GM21576 (cell line): ENCODE results near the gene ATP6V1E1.
A peak's percentile ranks its signal among the peaks of the same experiment; 100 is the strongest.
"Not testable (repeated sequence)": the region's sequence is repeated elsewhere in the genome, so short reads cannot be mapped to it uniquely, and the experiment has no call there.

Source experiments
- ATAC-seq: cut with Tn5 transposase; IDR thresholded peaks from one replicate; pipeline ENCODE4 v1.9.1; 2021; ENCODE audit warnings: mild to moderate bottlenecking, moderate library complexity; ENCODE audit not compliant: unreplicated experiment

Gene ATP6V1E1

DNA sequence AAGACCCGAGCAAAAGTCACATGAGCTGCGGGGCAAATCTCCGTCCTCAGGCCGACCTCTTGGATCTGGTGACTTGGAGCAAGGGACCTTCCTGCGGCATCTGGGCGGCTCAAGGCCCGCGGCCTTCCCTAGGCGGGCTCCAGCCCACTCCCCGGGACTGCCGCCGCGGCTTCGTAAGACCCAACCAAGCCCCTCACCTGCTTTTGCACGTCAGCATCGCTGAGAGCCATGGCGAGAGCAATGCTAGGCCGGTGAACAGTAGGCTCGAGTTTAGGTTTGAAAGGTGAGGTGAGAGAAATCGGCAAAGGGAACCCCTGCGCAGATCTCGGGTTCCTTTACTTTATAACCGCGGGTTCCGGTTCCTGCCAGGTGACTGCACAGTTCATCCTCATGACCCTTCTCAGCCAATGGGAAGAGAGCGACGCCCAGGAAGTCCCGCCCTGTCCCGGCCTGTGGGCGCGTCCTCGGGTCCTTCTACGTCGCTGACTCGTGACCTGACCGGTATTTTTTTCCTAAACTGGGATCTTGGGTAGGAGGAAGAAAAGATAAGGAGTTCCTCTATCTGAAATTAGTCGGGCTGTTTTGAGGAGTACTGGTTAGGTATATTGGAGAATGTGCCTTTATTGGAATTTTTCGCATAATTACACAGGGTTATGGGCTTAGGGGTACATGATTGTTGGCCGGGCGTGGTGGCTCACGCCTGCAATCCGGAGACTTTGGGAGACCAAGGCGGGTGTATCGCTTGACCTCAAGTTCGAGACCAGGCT lies at the start of gene ATP6V1E1:
Gene ATP6V1E1 (minus strand): TSS at position 344 of the 767 bp plus-strand sequence. CDS start 114 bp downstream, at position 230.
- ATAC-seq: peak; percentile 99

DNA sequence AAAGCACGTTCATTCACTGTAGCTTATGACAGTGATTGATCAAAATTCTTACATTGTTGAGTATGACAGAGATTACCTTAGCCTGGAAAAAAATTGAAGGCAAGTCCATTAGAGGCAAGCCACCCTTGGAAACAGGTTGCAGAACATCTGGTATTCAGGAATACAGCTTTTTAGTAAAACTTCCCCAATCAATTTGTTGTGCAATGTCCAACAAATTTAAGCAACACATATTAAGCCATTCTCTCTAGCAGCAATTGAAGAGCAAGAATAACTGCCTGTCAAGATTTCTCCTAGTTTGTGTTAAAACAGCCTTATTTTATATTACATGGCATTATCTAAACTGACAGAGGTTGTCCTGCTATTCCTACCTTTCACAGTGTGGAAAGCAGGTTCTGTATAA lies 47.0 kb upstream of the ATP6V1E1 start:
- no peak for ATAC-seq

DNA sequence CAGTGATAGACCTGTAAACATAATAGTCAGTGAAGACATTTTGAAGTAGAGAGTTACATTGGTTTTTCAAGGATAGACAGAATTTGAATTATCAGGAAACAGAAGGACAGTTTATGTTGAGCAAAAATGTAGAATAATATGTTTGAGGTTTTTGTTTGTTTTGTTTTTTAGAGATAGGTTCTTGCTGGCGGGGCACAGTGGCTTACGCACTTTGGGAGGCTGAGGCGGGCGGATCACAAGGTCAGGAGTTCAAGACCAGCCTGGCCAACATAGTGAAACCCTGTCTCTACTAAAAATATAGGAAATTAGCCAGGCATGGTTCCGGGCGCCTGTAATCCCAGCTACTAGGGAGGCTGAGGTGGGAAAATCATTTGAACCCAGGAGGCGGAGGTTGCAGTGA lies 45.6 kb upstream of the ATP6V1E1 start:
- no peak for ATAC-seq

DNA sequence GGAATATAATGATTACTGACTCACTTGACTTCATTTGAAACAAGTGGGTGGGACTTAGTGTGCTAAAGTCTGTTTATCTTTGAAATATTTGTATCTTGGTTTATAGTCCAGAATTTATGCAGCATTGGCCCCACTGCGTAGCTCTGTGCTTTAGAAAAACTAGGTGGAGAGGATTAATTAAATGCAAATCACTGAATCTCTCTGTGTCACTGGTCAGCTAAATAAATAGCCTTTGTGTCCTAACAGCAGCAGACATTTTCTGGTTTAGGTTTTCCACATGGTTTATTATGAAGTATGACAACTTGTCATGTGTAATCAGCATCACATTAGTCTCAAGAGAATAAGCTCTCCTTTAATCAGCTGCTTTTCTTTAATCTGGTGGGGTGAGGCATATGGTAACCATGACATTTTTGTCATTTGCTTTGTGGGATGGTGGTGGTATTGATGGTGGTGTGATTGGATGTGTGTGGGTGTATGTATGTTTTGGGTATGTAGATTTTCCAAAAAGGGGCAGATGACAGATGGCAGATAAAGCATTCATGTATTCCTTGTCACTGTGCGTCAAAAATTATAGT lies 44.0 kb upstream of the ATP6V1E1 start:
- no peak for ATAC-seq

DNA sequence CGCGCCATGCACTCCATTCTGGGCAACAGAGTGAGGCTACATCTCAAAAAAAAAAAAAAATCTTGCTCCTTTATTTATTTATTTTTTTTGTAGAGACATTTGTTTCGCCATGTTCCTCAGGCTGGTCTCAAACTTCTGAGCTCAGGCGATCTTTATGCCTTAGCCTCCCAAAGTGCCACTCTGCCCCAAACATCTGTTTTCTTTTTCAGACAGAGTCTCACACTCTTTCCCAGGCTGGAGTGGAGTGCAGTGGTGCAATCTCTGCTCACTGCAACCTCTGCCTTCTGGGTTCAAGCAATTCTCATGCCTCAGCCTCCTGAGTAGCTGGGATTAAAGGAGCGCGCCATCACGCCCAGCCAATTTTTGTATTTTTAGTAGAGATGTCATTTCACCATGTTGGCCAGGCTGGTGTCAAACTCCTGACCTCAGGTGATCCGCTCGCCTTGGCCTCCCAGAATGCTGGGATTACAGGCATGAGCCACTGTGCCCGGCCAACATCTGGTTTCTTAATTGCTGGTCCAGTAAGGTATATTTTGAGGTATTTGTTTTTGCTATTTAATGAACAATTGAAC lies 43.1 kb upstream of the ATP6V1E1 start:
- not testable (repeated sequence) for ATAC-seq

DNA sequence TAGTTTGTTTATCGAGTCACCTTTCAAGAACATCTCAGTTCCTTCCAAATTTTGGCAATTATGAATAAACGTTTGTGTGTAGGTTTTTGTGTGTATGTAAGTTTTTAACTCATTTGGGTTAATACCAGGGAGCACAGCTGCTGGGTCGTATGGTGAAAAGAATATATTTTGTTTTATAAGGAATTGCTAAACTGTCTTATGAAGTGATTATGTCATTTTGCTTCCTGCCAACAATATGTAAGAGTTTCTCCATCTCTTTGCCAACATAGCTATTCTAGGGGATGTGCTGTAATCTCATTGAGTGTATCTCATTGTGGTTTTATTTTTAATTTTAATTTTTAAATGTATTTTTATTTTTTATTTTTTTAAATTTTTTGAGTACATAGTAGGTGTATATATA lies 37.3 kb upstream of the ATP6V1E1 start:
- no peak for ATAC-seq

DNA sequence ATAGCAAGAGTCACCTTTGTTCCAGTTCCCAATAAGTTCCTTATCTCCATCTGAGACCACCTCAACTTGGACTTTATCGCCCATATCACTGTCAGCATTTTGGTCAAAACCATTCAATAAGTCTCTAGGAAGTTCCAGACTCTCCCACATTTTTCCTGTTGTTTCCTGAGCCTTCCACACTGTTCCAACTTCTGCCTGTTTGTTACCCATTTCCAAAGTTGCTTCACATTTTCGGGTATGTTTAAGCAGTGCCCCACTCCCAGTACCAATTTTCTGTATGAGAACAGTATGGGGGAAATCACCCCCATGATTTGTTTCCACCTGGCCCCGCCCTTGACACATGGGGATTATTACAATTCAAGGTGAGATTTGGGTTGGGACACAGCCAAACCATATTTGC lies 36.7 kb upstream of the ATP6V1E1 start:
- ATAC-seq: no peak

DNA sequence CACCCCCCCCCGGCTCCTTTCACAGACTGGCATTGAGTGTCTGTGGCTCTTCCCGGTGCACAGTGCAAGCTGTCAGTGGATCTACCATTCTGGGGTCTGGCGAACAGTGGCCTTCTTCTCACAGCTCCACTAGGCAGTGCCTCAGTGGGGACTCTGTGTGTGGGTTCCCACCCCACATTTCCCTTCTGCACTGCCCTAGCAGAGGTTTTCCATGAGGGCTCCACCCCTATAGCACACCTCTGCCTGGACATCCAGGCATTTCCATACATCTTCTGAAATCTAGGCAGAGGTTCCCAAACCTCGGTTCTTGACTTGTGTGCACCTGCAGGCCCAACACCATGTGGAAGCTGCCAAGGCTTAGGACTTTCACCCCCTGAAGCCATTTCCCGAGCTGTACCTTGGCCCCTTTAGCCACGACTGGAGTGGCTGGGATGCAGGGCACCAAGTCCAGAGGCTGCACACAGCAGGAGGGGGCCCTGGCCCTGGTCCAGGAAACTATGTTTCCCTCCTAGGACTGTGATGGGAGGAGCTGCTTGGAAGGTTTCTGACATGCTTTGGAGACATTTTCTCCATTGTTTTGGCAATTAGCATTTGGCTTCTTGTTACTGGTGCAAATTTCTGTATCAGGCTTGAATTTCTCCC lies 36.0 kb upstream of the ATP6V1E1 start:
- ATAC-seq: no peak

DNA sequence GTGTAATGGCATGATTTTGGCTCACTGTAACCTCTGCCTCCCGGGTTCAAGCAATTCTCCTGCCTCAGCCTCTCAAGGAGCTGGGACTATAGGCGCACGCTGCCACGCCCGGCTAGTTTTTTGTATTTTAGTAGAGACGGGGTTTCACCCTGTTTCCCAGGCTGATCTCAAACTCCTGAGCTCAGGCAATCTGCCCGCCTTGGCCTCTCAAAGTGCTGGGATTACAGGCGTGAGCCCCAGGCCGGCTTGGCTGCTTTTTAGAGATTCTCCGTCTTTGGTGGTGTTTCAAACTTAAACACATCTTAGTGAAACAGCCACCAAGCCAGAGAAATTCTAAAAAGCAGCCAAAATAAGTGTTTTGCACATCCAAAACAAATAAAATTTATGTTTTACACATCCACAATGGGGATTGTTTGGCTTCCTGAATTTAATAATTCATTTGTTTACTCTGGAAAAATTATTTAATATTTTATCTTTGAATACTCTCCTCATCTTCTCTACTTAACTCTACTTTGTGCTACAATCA lies 28.4 kb upstream of the ATP6V1E1 start:
- no peak for ATAC-seq

DNA sequence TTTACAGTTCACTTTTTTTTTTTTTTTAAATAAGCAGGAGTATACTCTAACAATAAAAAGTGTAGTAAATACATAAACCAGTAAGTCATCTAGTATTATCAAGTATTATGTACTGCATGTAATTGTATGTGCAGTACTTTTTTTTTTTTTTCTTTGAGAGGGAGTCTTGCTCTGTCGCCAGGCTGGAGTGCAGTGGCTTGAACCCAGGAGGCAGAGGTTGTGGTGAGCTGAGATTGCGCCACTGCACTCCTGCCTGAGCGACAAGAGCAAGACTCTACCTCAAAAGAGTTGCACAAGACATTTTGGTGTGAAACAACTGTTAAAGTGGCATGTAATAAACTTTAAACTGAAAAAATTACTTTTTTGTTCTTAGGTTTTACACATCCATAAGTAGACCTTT lies 26.7 kb upstream of the ATP6V1E1 start:
- ATAC-seq: no peak

DNA sequence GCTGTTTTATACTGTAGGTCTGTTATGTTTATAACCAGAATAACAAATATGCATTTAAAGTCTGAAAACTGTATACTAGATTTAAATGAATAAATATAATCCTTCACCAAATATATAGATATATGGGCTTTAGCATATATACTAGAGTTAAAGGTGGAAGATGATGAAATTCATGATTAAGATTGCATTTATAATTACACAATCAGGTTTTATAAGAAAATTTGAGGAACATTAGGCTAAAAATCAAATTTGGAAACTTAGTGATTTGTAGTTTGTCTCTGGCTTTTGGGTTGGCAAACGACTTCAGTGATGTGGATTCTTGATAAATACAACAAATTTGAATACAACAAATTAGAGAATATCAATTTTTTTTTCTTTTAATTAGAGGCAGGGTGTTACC lies 20.0 kb upstream of the ATP6V1E1 start:
- no peak for ATAC-seq

DNA sequence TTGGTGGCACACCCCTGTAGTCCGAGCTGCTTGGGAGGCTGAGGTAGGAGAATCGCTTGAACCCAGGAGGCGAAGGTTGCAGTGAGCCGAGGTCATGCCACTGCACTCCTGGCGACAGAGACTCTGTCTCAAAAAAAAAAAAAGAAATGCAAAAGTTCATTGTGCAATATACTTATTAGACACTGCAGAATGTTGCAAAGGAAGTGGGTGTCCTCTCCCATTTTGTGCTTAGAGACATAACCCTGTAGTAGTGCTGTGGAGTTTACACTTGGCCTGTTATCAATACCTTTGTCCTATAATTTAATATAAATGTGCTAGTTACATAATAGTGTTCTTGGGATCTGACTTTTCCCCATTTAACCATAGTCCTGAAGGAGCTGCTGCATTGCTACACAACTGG lies 19.4 kb upstream of the ATP6V1E1 start:
- no peak for ATAC-seq

DNA sequence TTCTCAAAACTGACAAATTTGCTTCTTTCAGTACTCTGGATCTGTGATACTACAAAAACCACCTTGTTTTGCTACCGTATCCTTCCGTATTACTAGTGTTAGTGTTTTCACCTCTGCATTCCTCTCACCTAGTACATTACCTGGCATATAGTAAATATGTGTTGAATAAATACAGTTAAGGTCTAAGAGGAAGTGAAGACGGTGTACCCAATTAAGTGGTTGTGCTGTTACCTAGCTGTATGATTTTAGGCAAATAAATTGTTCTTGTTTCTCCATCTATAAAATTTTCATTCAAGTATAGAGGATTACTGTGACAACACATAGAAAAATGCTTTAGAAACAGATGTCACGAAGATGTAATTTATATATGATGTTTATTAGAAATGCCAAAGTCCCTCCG lies 18.9 kb upstream of the ATP6V1E1 start:
- no peak for ATAC-seq

DNA sequence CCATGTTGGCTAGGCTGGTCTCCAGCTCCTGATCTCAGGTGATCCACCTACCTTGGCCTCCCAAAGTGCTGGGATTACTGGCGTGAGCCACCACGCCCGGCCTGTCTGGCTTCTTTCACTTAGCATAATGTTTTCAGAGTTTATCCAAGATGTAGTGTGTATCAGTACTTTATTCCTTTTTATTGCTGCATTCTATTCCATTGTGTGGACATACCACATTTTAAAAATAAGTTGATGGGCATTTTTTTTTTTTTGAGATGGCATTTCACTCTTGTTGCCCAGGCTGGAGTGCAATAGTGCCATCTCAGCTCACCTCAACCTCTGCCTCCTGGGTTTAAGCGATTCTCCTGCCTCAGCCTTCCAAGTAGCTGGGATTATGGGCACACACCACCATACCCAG lies 13.8 kb upstream of the ATP6V1E1 start:
- not testable (repeated sequence) for ATAC-seq

DNA sequence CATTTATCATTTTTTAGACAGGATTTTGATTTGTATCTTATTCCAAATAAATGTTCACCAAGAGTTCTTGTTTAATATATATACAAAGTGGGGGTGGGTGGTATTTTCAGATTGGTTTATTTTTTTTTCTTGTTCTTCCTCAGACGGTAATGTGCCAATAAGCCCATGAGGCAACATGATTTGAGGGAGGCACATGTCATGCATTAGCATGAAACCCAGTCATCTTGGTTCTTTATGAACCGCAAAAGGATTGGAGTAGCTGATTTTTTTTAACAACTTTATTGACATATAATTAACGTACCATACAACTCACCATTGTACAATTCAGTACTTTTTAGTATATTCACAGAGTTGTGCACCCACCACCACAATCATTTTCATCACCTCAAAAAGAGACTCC lies 12.7 kb upstream of the ATP6V1E1 start:
- no peak for ATAC-seq

DNA sequence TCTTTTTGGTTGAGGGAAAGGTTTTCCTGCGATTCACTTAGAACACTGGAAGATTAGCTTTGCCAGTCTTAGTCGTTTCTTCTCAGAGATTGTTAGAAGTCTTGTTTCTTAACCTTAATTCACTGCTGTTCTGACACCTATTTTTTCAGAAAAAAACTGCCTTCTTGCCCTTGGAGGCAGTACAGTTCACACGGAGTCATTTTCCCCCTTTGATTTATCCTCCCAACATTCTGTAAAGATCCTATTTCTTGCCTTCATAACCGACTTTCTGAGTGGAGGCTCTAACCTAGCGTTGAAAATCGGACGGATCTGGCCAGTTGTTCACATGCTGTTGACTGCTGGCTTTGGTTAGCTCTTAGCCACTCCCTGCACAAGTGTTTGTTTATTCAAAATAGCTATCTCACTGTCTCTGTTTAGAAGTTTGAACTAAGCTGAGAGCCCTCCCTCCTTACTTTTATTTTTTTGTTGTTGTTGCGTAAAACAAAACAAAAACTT lies 10.7 kb upstream of the ATP6V1E1 start:
- no peak for ATAC-seq

DNA sequence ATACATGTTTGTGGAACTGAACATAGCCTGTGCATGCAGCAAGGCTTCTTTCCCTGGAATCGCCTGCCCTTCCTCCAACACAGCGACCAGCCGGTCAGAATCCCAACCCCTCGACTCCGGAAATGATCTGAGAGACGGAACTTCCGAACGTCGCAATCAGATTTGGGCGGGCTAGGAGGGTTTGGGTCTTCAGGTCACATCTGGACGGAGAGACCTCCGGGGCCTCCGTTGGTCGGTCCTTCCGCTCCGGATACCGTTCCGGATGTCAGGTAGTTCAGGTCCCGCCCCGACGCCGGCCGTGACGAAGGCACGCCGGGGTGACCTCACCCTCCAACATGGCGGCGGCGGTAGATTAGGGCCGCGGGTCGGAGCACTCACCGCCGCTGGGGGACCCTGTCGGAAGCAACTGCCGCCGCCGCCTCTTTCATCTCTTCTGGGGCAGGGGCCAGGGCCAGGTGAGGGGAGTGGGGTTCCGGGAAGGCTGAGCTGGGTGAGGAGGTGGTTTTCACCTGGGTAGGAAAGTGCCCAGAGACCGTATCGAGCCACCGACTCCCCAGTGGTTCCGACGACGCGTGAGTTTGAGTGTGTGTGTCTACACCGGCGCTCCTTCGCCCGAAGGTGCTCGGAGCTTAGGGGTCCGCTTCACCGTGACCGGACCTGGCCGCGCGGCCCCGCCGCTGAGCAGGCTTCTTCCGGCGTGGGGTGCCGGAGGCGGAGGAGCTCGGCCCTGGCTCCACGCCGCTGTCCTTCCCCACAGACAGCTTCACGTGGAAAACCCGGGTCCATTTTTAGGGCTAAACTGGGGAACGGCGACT lies 10.1 kb upstream of the ATP6V1E1 start, which contains the start of gene BCL2L13:
Gene BCL2L13 (plus strand): TSS at position 326 of the 815 bp plus-strand sequence. CDS start 16,955 bp downstream, outside the sequence.
- ATAC-seq: peak; percentile 90

DNA sequence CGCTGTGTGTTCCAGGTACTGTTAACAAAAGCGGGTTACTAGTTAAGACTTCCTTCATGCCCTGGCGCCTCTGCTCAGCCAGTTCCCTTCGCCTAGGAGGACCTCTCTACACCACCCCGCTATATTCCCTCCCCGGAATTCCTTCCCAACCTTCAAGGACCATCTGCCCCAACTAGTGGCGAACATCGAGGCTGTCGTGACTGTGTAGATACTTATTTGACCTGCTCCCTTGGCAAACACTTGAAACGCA lies 9.6 kb upstream of the ATP6V1E1 start:
- peak; percentile 31 for ATAC-seq

DNA sequence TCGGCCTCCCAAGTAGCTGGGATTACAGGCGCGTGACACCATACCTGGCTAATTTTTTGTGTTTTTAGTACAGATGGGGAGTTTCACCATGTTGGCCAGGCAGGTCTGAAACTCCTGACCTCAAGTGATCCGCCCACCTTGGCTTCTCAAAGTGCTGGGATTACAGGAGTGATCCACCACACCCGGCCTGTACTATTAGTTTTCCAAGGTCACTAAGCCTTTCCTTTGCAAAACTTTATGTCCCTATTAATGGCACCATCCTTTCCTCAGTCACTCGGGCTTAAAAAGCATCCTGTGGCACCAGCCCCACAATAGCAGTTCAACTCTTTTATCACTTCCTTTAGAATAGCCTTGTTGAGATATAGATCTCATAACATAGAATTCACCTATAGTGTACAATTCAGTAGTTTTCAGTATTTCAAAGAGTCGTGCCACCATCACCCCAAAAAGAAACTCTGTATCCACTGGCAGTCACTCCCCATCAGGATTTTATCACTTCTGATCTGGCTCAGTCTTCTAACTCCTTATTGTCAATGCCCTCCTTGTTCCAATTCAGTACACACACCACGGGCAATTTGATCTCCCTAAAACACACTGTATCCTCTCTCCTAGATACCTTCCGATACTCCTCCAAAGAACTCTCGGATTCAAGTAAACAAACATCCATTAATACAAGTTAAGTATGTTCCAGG lies 9.1 kb upstream of the ATP6V1E1 start:
- no peak for ATAC-seq

DNA sequence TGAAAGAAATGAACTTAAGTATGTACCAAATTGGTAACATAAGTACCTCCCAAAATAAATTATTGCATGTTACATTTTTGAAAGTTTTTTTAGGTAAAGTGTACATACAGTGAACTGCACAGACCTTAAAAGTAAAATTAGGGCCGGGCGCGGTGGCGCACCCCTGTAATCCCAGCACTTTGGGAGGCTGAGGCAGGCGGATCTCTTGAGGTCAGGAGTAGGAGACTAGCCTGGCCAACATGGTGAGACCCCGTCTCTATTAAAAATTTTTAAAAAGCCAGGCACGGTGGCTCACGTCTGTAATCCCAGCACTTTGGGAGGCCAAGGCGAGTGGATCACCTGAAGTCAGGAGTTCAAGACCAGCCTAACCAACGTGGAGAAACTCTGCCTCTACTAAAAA lies 8.3 kb upstream of the ATP6V1E1 start:
- not testable (repeated sequence) for ATAC-seq
